ENCODE measurements around the gene ZNF786. TPM values are rescaled to one million over a fixed set of nuclear protein-coding genes. Genes with fewer than 3 reads are reported as not detected.

Gene ZNF786
- total and polyA plus RNA-seq, 9 of the 15 experiments (the other 6 are each of a cell fraction or from before 2014, with no cell fraction given), result 0.31 to 5.4 (median 3.0) TPM

DNA sequence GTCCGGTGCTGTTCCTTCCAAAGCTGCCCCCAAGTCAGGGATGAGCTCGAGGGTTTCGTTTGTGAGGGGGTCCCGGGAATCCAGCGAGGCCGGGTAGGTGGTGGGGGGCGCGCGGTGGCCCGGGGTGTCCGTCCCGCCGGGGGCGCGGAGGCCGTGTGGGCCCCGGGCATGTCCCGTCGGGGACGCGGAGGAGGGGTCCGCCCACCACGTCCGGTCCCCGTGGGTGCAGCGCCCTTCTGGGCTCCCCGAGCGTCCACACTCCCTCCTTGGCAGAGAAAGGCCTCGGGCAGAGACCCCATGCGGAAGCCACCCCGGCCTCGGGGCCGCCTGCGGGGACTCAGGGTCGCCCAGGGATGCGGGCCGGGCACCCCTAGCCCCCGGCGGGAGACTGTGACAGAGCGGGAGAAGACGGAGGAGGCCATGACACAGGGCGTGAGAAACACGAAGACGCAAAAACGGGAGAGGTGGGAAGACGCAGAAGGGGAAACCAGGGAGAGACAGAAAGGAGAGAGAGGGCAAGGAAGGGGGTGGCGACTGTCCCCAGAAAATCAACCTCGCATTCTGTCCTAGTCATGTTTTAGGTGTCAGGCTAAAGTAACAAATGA, 36.2 kb upstream of the ZNF786 start (continued):
- TF ChIP-seq ETV1 (tag; conservative IDR thresholded peaks at IDR 0.05; ENCODE audit: low read depth) (peak; percentile 8; the same call in 1 of the 2 replicates), PTTG1 (tag; IDR thresholded peaks at IDR 0.05; ENCODE audit: low read depth) (no peak), ZNF212 (CRISPR knock-in tag; IDR thresholded peaks at IDR 0.05) (no peak), NBN (IDR thresholded peaks at IDR 0.05; ENCODE audit: low read depth) (peak; percentile 20; the same call in 1 of the 2 replicates), FOSL1 (tag; conservative IDR thresholded peaks at IDR 0.05) (peak; percentile 45), SRF (CRISPR knock-in tag; IDR thresholded peaks at IDR 0.05) (no peak), CREM (IDR thresholded peaks at IDR 0.05; ENCODE audit: low read depth) (0 out of 2 replicates have a peak, but pooled peaks have one; percentile 12), ZNF717 (CRISPR knock-in tag; IDR thresholded peaks at IDR 0.05) (0 out of 2 replicates have a peak, but pooled peaks have one; percentile 36), CBX1 (IDR thresholded peaks at IDR 0.05; ENCODE audit: low read depth) (no peak), EP400 (IDR thresholded peaks at IDR 0.05) (no peak), PML (IDR thresholded peaks at IDR 0.05; ENCODE audit: low read length) (no peak), CTCFL (IDR thresholded peaks at IDR 0.05; ENCODE audit: borderline replicate concordance, insufficient read depth, low read depth, low read length, poor library complexity, severe bottlenecking) (no peak), RNF2 (IDR thresholded peaks at IDR 0.05) (no peak), CREBBP (IDR thresholded peaks at IDR 0.05; ENCODE audit: low read depth, low read length) (no peak), SMARCA5 (IDR thresholded peaks at IDR 0.05) (0 out of 2 replicates have a peak, but pooled peaks have one; percentile 14), CHCHD3 (CRISPR knock-in tag; IDR thresholded peaks at IDR 0.05) (no peak), TBL1XR1 (IDR thresholded peaks at IDR 0.05; ENCODE audit: low read length in 2 of 2) (no peak; a peak in 1 of 4 replicates)
- TF ChIP-seq, protein P1, sequence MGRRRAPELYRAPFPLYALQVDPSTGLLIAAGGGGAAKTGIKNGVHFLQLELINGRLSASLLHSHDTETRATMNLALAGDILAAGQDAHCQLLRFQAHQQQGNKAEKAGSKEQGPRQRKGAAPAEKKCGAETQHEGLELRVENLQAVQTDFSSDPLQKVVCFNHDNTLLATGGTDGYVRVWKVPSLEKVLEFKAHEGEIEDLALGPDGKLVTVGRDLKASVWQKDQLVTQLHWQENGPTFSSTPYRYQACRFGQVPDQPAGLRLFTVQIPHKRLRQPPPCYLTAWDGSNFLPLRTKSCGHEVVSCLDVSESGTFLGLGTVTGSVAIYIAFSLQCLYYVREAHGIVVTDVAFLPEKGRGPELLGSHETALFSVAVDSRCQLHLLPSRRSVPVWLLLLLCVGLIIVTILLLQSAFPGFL (CRISPR knock-in tag; IDR thresholded peaks at IDR 0.05), result no peak
- TF ChIP-seq, protein P2, sequence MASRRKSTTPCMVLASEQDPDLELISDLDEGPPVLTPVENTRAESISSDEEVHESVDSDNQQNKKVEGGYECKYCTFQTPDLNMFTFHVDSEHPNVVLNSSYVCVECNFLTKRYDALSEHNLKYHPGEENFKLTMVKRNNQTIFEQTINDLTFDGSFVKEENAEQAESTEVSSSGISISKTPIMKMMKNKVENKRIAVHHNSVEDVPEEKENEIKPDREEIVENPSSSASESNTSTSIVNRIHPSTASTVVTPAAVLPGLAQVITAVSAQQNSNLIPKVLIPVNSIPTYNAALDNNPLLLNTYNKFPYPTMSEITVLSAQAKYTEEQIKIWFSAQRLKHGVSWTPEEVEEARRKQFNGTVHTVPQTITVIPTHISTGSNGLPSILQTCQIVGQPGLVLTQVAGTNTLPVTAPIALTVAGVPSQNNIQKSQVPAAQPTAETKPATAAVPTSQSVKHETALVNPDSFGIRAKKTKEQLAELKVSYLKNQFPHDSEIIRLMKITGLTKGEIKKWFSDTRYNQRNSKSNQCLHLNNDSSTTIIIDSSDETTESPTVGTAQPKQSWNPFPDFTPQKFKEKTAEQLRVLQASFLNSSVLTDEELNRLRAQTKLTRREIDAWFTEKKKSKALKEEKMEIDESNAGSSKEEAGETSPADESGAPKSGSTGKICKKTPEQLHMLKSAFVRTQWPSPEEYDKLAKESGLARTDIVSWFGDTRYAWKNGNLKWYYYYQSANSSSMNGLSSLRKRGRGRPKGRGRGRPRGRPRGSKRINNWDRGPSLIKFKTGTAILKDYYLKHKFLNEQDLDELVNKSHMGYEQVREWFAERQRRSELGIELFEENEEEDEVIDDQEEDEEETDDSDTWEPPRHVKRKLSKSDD (conservative IDR thresholded peaks at IDR 0.05; ENCODE audit: low read length), result no peak
